HG03045 (cell line): ENCODE measurements around the gene AGL.
"Not testable (repeated sequence)": the region's sequence is repeated elsewhere in the genome, so short reads cannot be mapped to it uniquely, and the experiment has no call there.

Experiments
- ATAC-seq: cut with Tn5 transposase; IDR thresholded peaks from one replicate; pipeline ENCODE4 v1.9.1; 2021; ENCODE audit warnings: mild to moderate bottlenecking, moderate library complexity; ENCODE audit not compliant: unreplicated experiment

Gene AGL

DNA sequence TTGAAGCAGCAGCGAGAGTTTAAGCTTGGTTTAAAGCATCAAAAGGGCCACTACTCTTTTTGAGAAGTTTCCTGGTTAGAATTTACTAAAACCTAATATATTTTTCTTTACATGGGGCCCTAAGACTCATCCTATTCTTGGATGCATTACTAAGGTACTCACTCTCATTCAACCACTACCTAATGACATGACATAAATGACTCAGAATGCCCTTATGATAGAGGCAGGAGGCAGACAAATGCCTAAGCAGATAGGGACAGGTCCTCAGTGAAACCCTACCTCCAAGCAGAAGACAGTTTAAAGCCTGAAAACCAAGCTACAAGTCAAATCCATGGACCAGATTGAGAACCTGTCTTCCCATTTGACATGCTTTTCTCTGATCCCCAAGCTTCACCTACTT, 85.4 kb downstream of the AGL start:
- no peak for ATAC-seq

GRCh38 chr1:99936071-99936470, 85.9 kb downstream of the AGL start:
- ATAC-seq, result no peak

DNA sequence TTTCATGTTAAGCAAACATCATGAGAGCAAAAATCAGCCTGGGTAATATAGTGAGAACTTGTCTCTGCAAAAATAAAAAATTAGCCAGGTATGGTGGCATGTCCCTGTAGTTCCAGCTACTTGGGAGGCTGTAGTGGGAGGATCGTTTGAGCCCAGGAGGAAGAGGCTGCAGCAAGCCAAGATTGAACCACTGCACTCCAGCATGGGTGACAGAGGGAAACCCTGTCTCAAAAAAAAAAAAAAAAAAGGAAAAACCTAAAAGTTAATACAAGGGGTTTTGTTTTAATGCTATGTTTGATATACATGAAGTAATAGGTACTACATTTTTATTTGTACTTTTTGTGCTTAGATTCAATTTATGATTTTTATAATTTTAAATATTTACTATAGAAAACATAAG, 92.6 kb downstream of the AGL start:
- ATAC-seq, result no peak

DNA sequence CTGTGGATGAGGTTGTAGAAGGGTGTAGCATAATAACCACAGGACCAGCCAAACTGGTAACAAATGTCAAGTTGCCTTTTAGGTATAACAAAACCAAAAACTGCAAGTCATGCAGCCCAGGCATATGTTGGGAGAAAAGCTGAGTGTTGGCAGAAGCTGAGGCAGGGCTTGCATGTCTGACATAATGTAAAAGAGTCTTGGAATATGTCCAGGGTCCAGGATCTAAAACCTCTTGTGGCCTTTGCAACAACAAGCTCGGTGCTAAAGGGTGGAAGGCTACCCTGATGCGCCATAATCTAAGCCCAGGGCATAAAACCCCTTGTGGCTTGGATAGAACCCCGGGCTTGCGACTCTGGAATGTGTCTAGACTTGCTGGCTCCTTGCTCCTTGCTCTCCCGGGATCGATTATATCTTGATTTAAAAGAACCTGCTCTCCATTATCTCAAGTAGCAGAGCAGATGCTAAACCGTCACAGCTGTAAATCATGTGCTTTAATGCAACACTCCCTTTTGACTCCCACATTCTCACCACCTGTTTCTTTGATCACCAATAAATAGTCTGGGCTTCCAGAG, 93.1 kb downstream of the AGL start:
- ATAC-seq, result no peak

DNA sequence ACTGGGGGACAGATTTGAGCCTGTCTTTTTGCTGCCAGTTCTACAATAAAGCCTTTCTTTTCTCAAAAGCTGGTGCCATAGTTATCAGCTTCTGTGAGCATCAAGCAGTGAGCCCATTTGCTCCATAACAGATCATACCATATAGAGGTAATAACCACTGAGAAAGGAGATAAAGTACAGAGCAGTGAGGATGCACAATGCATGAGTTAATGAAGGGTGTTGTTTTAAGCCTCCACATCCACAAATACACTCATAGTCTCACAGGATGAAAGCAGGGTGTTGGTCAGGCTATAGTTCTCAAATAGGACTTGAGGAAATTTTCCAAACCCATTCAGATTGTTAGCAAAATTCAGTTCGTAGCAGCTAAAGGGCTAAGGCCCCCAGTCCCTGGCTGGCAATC, 94.0 kb downstream of the AGL start:
- no peak for ATAC-seq

DNA sequence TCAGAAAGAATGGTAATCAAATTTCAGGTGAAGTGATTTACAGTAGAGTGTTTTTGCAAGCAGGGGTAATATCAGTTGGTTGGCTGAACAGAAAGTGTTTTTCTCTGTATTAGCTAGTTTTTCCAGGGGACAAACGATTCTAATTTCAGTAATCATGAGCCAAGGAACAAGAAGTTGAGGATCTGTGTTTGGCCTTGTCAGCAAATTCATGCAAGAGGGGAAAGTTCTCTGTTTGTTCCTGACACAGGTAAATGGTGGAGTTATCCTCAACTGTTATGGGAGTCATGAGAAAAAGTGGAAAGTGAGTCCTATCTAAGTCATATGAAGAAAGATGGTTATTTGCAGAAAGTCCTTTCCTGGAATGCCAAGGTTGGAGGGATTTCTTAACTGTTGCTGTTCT, 95.0 kb downstream of the AGL start:
- no peak for ATAC-seq

DNA sequence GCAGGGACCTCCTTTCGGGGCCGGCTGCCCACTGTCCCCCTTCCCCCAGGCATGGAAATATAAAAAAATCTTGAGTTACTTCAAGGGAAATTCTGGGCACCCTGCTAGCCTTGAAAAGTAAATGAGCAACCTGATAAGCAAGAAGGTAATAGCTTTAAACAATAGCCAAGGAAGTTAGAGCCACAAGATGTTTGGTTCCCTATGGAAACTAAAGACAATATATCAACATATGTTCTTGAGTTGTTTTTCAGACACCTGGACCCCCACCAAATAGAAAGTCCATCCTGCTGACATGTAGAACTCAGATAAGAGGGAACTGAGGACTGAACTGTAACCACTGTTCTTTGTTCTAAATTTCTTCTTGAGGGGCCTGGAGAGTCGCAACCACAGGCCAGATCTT, 100.3 kb downstream of the AGL start:
- no peak for ATAC-seq

DNA sequence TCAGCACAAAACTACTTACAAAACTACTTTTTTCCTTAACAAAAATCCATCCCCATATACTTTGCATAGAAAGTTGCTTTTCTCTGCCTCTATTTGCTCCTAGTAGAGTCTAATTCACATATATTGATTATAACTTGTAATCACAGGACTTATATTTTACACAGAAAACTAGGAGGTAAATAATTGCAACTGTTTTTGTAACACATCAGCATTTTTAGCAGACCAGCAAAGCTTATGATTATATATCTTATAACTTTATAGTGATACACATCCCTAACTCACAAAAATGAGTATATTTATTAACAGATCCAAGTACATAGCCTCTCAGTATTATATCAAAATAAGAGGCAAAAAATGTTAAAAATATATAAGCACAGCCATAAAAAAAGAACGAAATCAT, 102.4 kb downstream of the AGL start:
- ATAC-seq, result no peak

- ATAC-seq, result no peak
These were observed 105.2 kb downstream of the AGL start for GRCh38 chr1:99955375-99955774.

DNA sequence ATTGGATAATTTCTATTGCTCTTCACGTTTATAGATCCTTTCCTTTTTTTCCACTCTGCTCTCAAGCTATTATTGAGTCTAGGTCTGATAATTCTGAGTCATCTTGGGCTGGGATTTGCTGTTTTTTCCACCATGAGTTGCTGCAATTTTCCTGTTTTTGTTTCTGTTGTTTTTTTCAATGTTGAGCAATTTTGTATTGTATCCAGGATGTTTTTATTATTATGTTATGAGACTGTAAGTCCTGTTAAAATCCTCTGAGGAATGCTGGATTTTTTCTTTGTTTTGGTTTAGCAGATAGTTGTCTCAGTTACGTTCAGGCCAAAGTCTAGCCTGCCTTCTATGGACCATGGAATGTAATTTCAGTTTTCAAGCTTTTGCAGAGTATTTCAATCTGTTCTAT, 106.6 kb downstream of the AGL start:
- no peak for ATAC-seq

- ATAC-seq, result no peak
These were observed 107.7 kb downstream of the AGL start for GRCh38 chr1:99957818-99958217.

GRCh38 chr1:99959189-99959705, 109.1 kb downstream of the AGL start:
- not testable (repeated sequence) for ATAC-seq

DNA sequence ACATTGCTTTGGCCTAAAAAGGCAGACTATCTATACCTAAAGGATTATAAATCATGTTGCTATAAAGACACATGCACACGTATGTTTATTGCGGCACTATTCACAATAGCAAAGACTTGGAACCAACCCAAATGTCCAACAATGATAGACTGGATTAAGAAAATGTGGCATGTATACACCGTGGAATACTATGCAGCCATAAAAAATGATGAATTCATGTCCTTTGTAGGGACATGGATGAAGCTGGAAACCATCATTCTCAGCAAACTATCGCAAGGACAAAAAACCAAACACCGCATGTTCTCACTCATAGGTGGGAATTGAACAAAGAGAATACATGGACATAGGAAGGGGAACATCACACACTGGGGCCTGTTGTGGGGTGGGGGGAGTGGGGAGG, 110.1 kb downstream of the AGL start:
- not testable (repeated sequence) for ATAC-seq

DNA sequence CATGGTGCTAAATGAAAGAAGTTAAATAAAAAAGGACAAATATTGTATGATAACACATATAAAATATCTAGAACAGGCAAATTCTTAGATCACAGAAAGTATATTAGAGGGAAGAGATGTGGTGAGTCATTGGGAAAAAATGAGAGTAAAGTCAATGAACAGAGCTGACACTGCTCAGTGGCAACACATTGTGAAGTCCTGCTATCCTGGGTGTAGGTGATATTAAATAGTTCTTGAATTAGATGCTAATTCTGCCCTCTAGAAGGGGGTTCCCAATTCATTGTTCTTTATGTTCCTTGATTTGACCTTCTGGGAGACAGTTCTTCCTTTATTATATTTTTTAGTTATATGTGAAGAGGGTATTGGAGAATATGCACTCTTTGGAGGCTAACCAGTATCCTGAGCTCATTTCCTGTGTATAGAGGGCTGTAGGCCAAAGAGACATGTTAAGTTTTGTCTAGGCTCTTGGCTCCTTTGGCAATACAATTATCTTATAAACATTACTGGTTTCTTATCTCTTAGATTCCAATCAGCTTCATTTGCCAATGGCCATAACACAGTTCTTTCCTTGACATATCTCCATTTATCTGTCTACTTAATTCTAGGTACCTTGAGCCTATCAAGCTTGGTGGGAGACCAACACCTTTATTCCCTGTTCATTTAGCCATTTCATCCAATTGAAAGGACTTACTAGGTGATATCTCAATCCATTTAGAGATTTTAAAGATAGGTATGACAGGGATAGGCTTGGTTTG, 113.1 kb downstream of the AGL start:
- ATAC-seq, result no peak

DNA sequence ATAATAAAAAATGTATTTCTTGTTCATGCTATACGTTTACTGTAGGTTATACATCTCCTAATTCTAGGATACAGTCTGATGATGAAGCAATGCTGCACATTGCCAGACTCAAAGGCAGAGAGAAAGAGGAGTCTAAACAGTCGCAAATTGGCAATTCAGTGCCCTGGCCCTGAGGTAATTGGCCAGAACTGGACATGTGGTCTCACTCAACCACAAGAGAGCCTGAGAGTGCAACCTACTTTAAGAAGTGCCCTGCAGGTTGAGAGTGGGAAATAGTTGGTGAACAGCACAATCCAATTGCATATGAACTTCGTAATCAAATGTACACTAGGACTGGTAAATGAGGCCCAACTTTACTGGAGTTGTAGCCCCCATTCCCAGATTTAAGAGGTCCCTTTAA, 114.6 kb downstream of the AGL start:
- ATAC-seq, result no peak

GRCh38 chr1:99965646-99966375, 115.7 kb downstream of the AGL start:
- ATAC-seq, result no peak

DNA sequence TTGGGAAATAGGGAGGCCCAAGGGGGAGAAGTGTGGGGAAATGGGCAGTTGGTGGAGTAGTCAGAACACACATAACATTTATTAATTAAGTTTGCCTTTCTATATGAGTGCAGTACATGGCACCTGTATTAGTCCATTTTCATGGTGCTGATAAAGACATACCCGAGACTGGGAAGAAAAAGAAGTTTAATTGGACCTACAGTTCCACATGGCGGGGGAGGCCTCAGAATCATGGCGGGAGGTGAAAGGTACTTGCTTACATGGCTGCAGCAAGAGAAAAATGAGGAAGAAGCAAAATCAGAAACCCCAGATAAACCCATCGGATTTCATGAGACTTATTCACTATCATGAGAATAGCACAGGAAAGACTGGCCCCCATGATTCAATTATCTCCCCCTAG, 118.1 kb downstream of the AGL start:
- ATAC-seq, result no peak

GRCh38 chr1:99969260-99969728, 119.1 kb downstream of the AGL start:
- peak; percentile 7 for ATAC-seq

- peak; percentile 95 for ATAC-seq
These were observed 119.8 kb downstream of the AGL start, which contains the start of gene SLC35A3 for GRCh38 chr1:99969729-99970621. Gene SLC35A3 (plus strand): TSS chr1:99969996. CDS start chr1:99993555, 23,559 bp downstream.

DNA sequence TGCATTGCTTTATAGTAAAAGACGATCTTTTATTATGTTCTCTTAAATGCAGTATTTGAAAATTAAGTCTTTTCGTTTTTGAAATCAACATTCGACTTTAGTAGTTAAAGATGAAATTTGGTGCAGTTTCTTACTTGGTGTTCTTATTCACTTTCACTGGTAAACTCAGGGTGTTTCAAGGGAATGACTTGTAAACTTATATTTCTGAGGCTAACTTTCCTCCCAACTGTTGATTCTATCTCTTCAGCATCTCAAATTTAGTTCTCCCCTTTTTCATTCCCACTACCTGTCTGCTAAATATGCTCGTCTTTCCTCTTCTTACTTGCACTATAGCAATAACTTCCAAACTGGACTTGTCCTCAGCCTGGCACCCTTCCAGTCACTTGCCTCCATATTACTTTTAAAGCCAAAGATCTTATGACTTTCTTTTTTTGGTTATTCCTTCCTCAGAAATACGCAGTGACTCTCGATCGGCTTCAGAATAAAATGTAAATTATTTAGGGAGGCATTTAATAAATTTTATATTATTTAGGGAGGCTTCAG, 120.6 kb downstream of the AGL start:
- no peak for ATAC-seq
